Cardiac septum (tissue), 1 donor: ENCODE data around the gene NANS. TPM values are rescaled to one million over a fixed set of nuclear protein-coding genes. Genes with fewer than 3 reads are reported as not detected.
"Not testable (repeated sequence)": the region's sequence is repeated elsewhere in the genome, so short reads cannot be mapped to it uniquely, and the experiment has no call there.

Experiments
- DNase-seq: peaks from one replicate; pipeline ENCODE4 v3.0.0-alpha.2; 2020; ENCODE audit warnings: low spot score
- intact Hi-C: fragments of 100-400 bp; cut with DNase I; formaldehyde crosslinking; loops from one replicate; pipeline ENCODE4 v1.14.0; 2022
- total RNA-seq: library from RNA; stranded (reverse); fragmentation: NEBNext Ultra II Directional; extraction: Animal tissue kit (Norgen Biotek cat#: 25700); gene quantifications from one replicate; pipeline ENCODE4 v1.2.1, GENCODE V29; 2021
- donor health status: DM: no; HTN: no; CAD: no.

NANS gene
- total RNA-seq, 1 donor from 2014 or later: 26.3 TPM

DNA sequence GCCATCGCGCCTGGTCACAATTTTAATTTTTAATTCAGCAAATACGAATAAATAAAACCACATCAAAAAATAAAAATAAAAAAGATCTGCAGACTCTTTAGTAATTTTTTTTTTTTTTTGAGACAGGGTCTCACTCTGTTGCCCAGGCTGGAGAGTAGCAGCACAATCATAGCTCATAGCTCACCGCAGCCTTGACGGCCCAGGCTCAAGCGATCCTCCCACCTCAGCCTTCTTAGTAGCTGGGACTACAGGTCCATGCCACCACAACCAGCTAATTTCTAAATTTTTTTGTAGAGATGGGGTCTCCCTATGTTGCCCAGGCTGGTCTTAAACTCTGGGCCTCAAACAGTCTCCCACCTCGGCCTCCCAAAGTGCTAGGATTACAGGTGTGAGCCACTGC lies 14.2 kb downstream of the NANS start:
- intact Hi-C loops: loop anchor here (5.0 kb wide), 1 partner anchor 137 kb away; no protein-coding TSS in a partner anchor
- DNase-seq: no peak

DNA sequence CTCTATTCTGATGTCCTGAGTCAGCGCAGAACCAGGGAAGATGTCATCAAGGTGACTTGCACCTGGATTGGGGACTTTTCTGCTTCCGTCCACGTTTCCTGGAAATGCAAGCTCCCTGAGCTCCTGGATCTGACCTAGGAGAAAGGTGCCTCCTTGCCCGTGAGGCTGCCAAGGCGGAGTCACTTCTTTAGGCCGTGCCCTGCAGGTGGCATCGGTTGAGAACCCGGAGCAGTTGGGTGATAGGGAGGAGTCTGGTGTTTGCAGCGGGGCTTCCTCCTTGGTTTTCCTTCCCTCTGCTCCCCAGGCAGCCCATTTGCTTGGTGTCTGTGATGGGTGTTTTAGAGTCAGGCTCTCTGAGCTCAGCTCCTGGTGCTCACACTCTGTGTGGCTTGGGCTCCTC lies 15.2 kb downstream of the NANS start:
- intact Hi-C loops: loop anchor here (5.0 kb wide), 1 partner anchor 136 kb away; no protein-coding TSS in a partner anchor
- no peak for DNase-seq

- DNase-seq: peak; percentile 83
- intact Hi-C loops: loop anchor here (2.0 to 5.0 kb wide), 2 partner anchors 133 to 188 kb away; no protein-coding TSS in a partner anchor
These were observed 17.8 kb downstream of the NANS start for GRCh38 chr9:98074115-98074990.

- no peak for DNase-seq
- intact Hi-C loops: loop anchor here (2.0 kb wide), 1 partner anchor 187 kb away; no protein-coding TSS in a partner anchor
These were observed 18.8 kb downstream of the NANS start for GRCh38 chr9:98075332-98075805.

DNA sequence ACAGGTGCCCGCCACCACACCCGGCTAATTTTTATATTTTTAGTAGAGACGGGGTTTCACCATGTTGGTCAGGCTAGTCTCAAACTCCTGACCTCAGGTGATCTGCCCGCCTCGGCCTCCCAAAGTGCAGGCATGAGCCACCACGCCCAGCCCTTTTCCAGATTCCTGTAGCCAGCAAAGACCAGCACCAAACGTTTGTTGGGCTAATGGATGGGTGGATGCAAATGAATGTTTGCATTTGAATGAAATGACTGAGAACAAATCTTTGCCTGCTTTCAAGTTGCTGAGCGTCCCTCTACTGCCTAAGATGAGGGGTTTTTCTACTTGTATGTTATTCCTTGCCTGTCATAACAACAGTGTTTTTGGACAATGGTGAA lies 20.0 kb downstream of the NANS start:
- intact Hi-C loops: not testable (repeated sequence)

GRCh38 chr9:98078895-98079294 lies 22.4 kb downstream of the NANS start:
- DNase-seq: no peak
- intact Hi-C loops: no loop called here

More for the DNA sequence above, 20.0 kb downstream of the NANS start:
- not testable (repeated sequence) for DNase-seq

DNA sequence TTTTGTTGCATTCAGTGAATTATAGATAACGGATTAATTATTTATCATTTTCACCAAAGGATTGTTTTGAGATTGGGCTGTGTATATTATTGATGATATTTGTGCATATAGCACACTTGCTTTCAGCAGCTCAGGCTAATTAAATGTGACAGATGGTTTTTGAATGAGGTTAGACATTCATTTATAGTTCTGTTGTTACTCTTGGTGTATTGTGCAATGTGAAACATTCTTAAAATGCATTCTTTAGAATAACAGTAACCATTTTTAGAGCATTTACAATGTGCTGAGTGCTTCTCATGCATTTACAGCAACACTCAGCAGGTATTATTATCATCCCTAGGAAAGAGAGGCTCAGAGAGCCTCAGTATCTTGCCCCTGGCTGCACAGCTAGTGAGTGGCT lies 23.8 kb downstream of the NANS start:
- intact Hi-C loops: no loop called here
- no peak for DNase-seq

GRCh38 chr9:98080780-98081179 lies 24.2 kb downstream of the NANS start:
- intact Hi-C loops: no loop called here
- DNase-seq: no peak

DNA sequence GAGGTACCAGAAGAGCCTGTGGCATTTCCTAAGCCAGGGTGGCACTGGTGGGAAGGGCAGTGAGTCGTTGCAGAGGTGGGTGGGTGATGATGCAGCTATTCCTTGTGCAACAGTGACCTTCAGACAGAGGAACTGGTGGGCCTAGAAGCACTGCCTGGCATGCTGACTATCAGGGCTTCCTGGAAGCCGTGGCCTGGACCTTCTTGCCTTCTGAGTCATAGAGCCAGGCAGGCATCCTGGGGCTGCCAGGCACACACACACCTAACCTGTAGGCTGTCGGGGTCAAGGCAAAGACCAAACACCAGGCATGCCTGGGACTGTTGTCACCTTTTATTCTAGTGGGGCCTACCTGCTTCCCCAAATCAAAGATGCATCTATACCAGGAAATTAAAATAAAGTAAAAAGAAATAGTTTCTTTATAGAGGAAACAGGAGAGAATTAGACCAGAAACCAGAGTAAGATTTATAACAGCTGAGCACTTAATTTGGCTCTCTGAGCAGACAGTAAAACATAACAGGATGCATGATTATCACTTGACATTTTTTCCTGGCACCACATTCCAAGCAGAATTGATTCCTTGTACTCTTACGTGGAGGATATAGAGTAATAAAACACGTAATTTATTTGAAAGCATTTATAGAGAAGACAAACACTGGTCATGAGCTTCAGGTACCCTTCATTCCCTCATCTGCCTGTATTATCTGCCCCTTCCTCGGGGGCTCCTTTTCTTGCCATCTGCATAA lies 25.1 kb downstream of the NANS start:
- no peak for DNase-seq
- intact Hi-C loops: no loop called here

- intact Hi-C loops: no loop called here
- DNase-seq: no peak
These were observed 26.5 kb downstream of the NANS start for GRCh38 chr9:98083061-98083501.

- intact Hi-C loops: no loop called here
- no peak for DNase-seq
These were observed 27.1 kb downstream of the NANS start for GRCh38 chr9:98083566-98084183.

DNA sequence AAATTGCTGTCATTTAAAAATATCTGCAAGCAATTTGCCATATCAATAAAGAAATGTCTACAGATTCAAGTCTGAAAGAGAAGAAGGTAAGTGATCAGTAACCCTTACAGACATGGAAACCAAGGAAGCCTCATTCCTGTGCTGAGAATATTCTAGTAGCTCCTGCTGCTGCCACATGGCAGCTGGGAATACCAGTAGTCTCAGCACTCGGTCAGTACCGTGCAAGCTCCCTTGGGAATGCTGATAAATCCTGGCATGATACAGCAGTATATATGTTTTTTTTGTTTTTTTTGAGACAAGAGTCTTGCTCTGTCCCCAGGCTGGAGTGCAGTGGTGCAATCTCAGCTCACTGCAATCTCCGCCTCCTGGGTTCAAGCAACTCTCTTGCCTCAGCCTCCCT lies 27.9 kb downstream of the NANS start:
- intact Hi-C loops: no loop called here
- no peak for DNase-seq

DNA sequence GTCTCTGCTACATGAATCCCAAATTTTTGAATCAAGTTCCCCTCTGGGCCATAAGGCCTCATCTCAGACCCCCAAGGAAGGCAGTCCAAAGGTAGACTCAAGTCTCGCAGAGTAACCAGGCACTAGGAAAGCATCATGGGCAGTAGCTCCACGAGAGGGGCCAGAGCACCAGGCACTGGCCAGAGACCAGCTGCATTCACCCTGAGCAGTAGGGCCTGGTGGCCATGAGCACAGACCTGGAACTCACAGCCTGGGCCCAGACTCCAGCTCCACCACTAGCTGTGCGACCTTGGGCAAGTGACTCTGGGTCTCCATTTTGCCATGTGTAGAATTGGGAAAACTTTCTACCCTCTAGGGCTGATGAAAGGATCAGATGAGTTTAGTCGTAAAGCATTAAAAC lies 28.5 kb downstream of the NANS start:
- intact Hi-C loops: no loop called here
- DNase-seq: no peak

DNA sequence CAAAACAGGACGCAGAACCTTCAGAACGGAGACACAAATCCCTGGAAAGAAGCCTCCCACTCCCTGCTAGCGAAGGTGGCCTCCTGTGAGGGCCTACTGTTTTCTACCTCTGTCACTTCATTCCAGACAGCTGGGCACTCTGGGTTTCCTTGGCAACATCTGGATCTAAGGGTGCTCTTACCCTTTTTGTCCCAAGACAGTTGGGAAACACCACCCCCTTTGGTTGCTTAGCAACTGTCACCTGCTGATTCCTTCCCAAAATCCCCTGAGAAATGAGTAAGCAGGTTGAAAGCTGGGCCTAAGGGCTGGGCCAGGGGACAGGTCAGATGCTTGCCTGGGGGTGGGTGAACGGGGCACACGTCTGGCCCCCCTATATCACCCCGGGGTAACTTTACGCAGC lies 29.4 kb downstream of the NANS start:
- DNase-seq: no peak
- intact Hi-C loops: no loop called here

- DNase-seq: no peak
- intact Hi-C loops: no loop called here
These were observed 29.9 kb downstream of the NANS start for GRCh38 chr9:98086461-98086860.

DNA sequence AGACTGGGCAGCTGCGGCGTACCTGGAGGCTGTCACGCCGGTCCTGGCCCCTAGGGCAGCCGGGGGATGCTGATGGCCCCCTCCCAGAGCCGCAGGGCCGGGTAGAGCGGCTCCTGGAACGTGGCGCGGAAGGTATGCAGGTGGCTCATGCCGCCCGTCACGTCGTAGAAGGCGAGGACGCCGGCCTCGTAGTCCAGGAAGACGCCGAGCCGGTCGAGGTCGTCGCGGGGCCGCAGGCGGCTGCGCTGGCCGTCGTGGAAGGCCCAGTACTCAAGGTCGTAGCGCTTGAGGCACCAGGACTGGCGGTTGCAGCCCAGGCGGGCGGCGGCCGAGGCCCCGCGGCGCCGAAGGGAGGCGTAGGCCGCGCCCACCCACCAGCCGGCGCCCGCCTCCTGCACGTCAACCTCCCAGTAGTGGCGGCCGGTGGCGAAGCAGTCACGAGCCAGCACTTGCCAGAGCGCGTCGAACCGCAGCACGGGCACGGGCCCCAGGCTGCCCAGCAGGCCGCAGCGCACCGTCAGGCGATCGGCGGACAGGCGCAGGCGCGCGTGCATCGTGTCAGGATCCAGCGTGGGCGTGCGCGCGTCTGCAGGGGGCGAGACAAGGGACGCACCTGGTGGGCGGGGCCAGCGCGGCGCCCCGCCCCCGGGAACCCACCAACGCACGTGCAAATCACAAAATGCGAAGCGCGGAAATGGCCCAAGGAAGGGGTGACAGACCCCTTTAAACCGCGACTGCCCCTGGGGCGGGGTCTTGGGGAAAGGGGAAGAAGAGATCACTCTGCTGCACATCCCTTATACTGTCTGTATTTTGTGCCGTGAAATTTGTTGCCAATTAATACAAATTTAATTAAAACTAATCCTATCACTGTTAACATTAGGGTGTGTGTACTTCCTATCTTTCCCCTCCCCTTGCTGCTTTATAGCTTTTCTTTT lies 31.2 kb downstream of the NANS start:
- DNase-seq: no peak
- intact Hi-C loops: no loop called here

DNA sequence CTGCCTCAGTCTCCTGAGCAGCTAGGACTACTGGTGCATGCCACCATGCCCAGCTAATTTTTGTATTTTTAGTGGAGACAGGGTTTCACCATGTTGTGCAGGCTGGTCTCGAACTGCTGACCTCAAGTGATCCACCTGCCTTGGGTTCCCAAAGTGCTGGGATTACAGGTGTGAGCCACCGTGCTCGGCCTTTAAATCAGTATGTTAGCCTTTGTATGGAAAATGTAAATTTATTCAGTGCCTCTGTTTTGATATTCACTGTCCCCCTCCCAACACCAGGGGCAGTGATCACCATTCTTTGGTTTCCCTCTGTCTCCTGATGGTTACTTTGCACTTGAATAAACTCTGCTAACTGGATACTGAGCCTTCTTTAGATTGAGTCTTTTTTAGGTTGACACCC lies 34.1 kb downstream of the NANS start:
- intact Hi-C loops, DNase-seq: not testable (repeated sequence)

GRCh38 chr9:98091735-98092612 lies 35.4 kb downstream of the NANS start:
- no peak for DNase-seq
- intact Hi-C loops: no loop called here
